H1 (cell line): Measurements from ENCODE around the gene TRMT10C. TPM values are rescaled to one million over a fixed set of nuclear protein-coding genes. Genes with fewer than 3 reads are reported as not detected.

Source experiments
- CTCF ChIA-PET: fragments of 300-600 bp; sonication (Branson Sonifier 250); formaldehyde crosslinking; loops from one replicate; lab custom pipeline; 2021; ENCODE audit not compliant: partially characterized antibody; lab: Charles Lee
- POLR2A ChIA-PET: fragments of 300-600 bp; sonication (Branson Sonifier 250); formaldehyde crosslinking; loops from one replicate; lab custom pipeline; 2021; ENCODE audit warnings: inconsistent platforms; ENCODE audit not compliant: partially characterized antibody; lab: Charles Lee
- DNase-seq, 2 experiments: peaks; one replicate each; pipeline versions ENCODE4 v3.0.0 to v3.0.0-alpha.2; 2010 to 2022; ENCODE audit warnings: low spot score in 2 of 2, low read depth in 1 of 2, mixed read lengths in 1 of 2
- FAIRE-seq: peaks from 2 replicates; lab custom pipeline; 2011; peaks lifted over from hg19 to GRCh38; lab: Jason Lieb, UNC
- H2AFZ ChIP-seq: 2 replicates; pipeline ENCODE4 v1.8.1; 2012; ENCODE audit warnings: low read length, inconsistent platforms
- H2AK5ac ChIP-seq: 2 replicates; pipeline ENCODE4 v1.6.1; 2013; ENCODE audit warnings: low read depth, low read length
- H2BK120ac ChIP-seq: replicated peaks from 2 replicates; pipeline ENCODE3; 2013; ENCODE audit warnings: low read depth, low read length, inconsistent platforms
- H2BK12ac ChIP-seq: 2 replicates; pipeline ENCODE4 v1.6.1; 2013; ENCODE audit warnings: low read depth, low read length
- H2BK15ac ChIP-seq: 2 replicates; pipeline ENCODE4 v1.6.1; 2013; ENCODE audit warnings: low read length
- H2BK20ac ChIP-seq: 2 replicates; pipeline ENCODE4 v1.6.1; 2013; ENCODE audit warnings: low read length
- H2BK5ac ChIP-seq: 2 replicates; pipeline ENCODE4 v1.6.1; 2013; ENCODE audit warnings: low read depth, low read length
- H3K14ac ChIP-seq: 2 replicates; pipeline ENCODE4 v1.6.1; 2013; ENCODE audit warnings: inconsistent platforms; ENCODE audit not compliant: insufficient read length
- H3K18ac ChIP-seq: 2 replicates; pipeline ENCODE4 v1.6.1; 2013; ENCODE audit warnings: low read length; ENCODE audit errors: extremely low read depth
- H3K23ac ChIP-seq: 2 replicates; pipeline ENCODE4 v1.6.1; 2013; ENCODE audit warnings: inconsistent platforms; ENCODE audit not compliant: insufficient read length
- H3K23me2 ChIP-seq: 2 replicates; pipeline ENCODE4 v1.6.1; 2013; ENCODE audit warnings: low read depth, low read length
- H3K27ac ChIP-seq: 2 replicates; pipeline ENCODE4 v1.6.1; 2011; ENCODE audit warnings: low read depth, low read length, inconsistent platforms
- H3K27me3 ChIP-seq, 4 experiments: replicated peaks in 1 of 4; 1 replicate in 1 of 4; 2 replicates in 3 of 4; pipeline versions ENCODE4 v1.6.1 to v1.8.1; 2011 to 2013; ENCODE audit warnings: low read length in 3 of 4, mild to moderate bottlenecking in 3 of 4, inconsistent platforms in 2 of 4, mixed read lengths in 2 of 4, moderate library complexity in 1 of 4; ENCODE audit not compliant: control insufficient read depth in 3 of 4, insufficient read depth in 3 of 4; ENCODE audit errors: extremely low read depth in 1 of 4
- H3K36me3 ChIP-seq, 4 experiments: 2 replicates each; pipeline versions ENCODE4 v1.6.1 to v1.8.1; 2011 to 2013; ENCODE audit warnings: mild to moderate bottlenecking in 4 of 4, low read length in 3 of 4, moderate library complexity in 2 of 4, control low read depth in 1 of 4, inconsistent platforms in 1 of 4; ENCODE audit not compliant: insufficient read depth in 4 of 4, control insufficient read depth in 2 of 4
- H3K4ac ChIP-seq: replicated peaks from 2 replicates; pipeline ENCODE3; 2013; ENCODE audit warnings: low read length, low read depth, mixed read lengths, inconsistent platforms; ENCODE audit not compliant: insufficient read length
- H3K4me1 ChIP-seq, 4 experiments: replicated peaks in 1 of 4; 1 replicate in 1 of 4; 2 replicates in 3 of 4; pipeline versions ENCODE4 v1.6.1 to v1.8.1; 2011 to 2013; ENCODE audit warnings: low read length in 3 of 4, inconsistent platforms in 2 of 4, mixed read lengths in 1 of 4; ENCODE audit not compliant: insufficient read depth in 4 of 4, control insufficient read depth in 3 of 4
- H3K4me2 ChIP-seq, 2 experiments: 2 replicates each; pipeline versions ENCODE4 v1.6.1 to v1.8.1; 2011 to 2013; ENCODE audit warnings: low read depth in 2 of 2, low read length in 2 of 2, control low read depth in 1 of 2, inconsistent platforms in 1 of 2, mild to moderate bottlenecking in 1 of 2; ENCODE audit not compliant: insufficient read depth in 1 of 2
- H3K4me3 ChIP-seq, 4 experiments: fragments of 200-600, 300-600 bp in 1 of 4; sonication (generic), shearing (Covaris generic), sonication (Bioruptor Twin) in 1 of 4; 2 replicates each; pipeline versions ENCODE4 v1.5.1 to v1.8.1; 2011 to 2016; ENCODE audit warnings: low read length in 4 of 4, low read depth in 3 of 4, control low read depth in 2 of 4, inconsistent platforms in 2 of 4, mild to moderate bottlenecking in 2 of 4, mixed read lengths in 1 of 4, moderate library complexity in 1 of 4; ENCODE audit not compliant: insufficient read depth in 2 of 4; ENCODE audit errors: extremely low read depth in 1 of 4
- H3K56ac ChIP-seq: replicated peaks from 2 replicates; pipeline ENCODE3; 2013; ENCODE audit warnings: low read depth, mild to moderate bottlenecking, mixed read lengths, low read length, inconsistent platforms; ENCODE audit not compliant: insufficient read length
- H3K79me1 ChIP-seq: 2 replicates; pipeline ENCODE4 v1.6.1; 2013; ENCODE audit warnings: low read depth, low read length, control low read depth
- H3K79me2 ChIP-seq, 2 experiments: 2 replicates each; pipeline versions ENCODE4 v1.6.1 to v1.8.1; 2012 to 2013; ENCODE audit warnings: low read length in 2 of 2, mild to moderate bottlenecking in 2 of 2, inconsistent platforms in 1 of 2; ENCODE audit not compliant: insufficient read depth in 2 of 2, control insufficient read depth in 1 of 2
- H3K9ac ChIP-seq, 4 experiments: replicated peaks in 1 of 4; 1 replicate in 1 of 4; 2 replicates in 3 of 4; pipeline versions ENCODE4 v1.6.1 to v1.8.1; 2011 to 2013; ENCODE audit warnings: low read depth in 3 of 4, low read length in 3 of 4, control low read depth in 2 of 4, mild to moderate bottlenecking in 2 of 4, moderate library complexity in 2 of 4, inconsistent platforms in 1 of 4; ENCODE audit errors: extremely low read depth in 1 of 4
- H3K9me3 ChIP-seq, 2 experiments: 2 replicates each; pipeline versions ENCODE4 v1.6.1 to v1.8.1; 2012 to 2013; ENCODE audit warnings: mild to moderate bottlenecking in 2 of 2, moderate library complexity in 2 of 2, control low read depth in 1 of 2, inconsistent platforms in 1 of 2, low read depth in 1 of 2, low read length in 1 of 2, mixed read lengths in 1 of 2; ENCODE audit not compliant: insufficient read depth in 2 of 2
- H4K20me1 ChIP-seq, 2 experiments: replicated peaks in 1 of 2; 2 replicates each; pipeline versions ENCODE3 to v1.8.1; 2011 to 2013; ENCODE audit warnings: inconsistent platforms in 2 of 2, low read length in 2 of 2, mild to moderate bottlenecking in 1 of 2; ENCODE audit not compliant: insufficient read depth in 2 of 2, control insufficient read depth in 1 of 2
- H4K5ac ChIP-seq: 2 replicates; pipeline ENCODE4 v1.6.1; 2013; ENCODE audit warnings: low read length, low read depth, mixed read lengths, inconsistent platforms; ENCODE audit not compliant: insufficient read length
- H4K8ac ChIP-seq: 2 replicates; pipeline ENCODE4 v1.8.0; 2013; ENCODE audit warnings: mild to moderate bottlenecking, moderate library complexity, low read length, inconsistent platforms; ENCODE audit not compliant: insufficient read depth; ENCODE audit errors: extremely low read depth
- H4K91ac ChIP-seq: replicated peaks from 2 replicates; pipeline ENCODE3; 2013; ENCODE audit warnings: low read length, mixed read lengths, inconsistent platforms; ENCODE audit not compliant: insufficient read length
- ATF2 ChIP-seq: IDR thresholded peaks from 2 replicates; pipeline ENCODE4 v1.6.1; 2012; ENCODE audit warnings: low read length, inconsistent platforms
- CREB1 ChIP-seq: IDR thresholded peaks from 2 replicates; pipeline ENCODE4 v1.6.1; 2012; ENCODE audit warnings: inconsistent platforms
- GABPA ChIP-seq: IDR thresholded peaks from 2 replicates; pipeline ENCODE4 v1.6.1; 2011; ENCODE audit warnings: mild to moderate bottlenecking, low read length, moderate library complexity, borderline replicate concordance; ENCODE audit not compliant: insufficient read depth
- POLR2A ChIP-seq, 2 experiments: IDR thresholded peaks; 1 replicate in 1 of 2; 2 replicates in 1 of 2; pipeline ENCODE4 v1.6.1; 2011; ENCODE audit warnings: low read depth in 2 of 2, low read length in 2 of 2, mild to moderate bottlenecking in 2 of 2; ENCODE audit errors: control extremely low read depth in 1 of 2
- RNF2 ChIP-seq: fragments of 200-900, 300-1000 bp; sonication (generic); IDR thresholded peaks from 2 replicates; pipeline ENCODE4 v1.7.1; 2016; ENCODE audit warnings: borderline replicate concordance, low read depth, mild to moderate bottlenecking, antibody characterized with exemption, low read length; ENCODE audit not compliant: poor library complexity, severe bottlenecking; ENCODE audit errors: missing control alignments
- SIN3A ChIP-seq, 2 experiments: IDR thresholded peaks in 1 of 2; conservative IDR thresholded peaks in 1 of 2; 2 replicates each; pipeline ENCODE4 v1.6.1; 2011 to 2012; ENCODE audit warnings: low read length in 2 of 2, improper control_type of control experiment in 1 of 2, low read depth in 1 of 2, mild to moderate bottlenecking in 1 of 2
- SRF ChIP-seq: IDR thresholded peaks from 2 replicates; pipeline ENCODE4 v1.6.1; 2011; ENCODE audit warnings: mild to moderate bottlenecking, low read depth, low read length, moderate library complexity
- WGBS, 2 experiments: shearing (Covaris generic) in 1 of 2; methylation state at CpG; one replicate each; pipeline versions ENCODE4 v1.1.6 to v1.1.7; 2013 to 2015; ENCODE audit warnings: low lambda C conversion rate in 2 of 2, mixed read lengths in 2 of 2, inconsistent platforms in 1 of 2, low coverage in 1 of 2, missing lambda C conversion rate in 1 of 2; ENCODE audit not compliant: insufficient replicate concordance in 2 of 2, insufficient coverage in 1 of 2, insufficient read length in 1 of 2; ENCODE audit errors: extremely low coverage in 1 of 2, missing lambda C conversion rate in 1 of 2; 5-methylcytosine and 5-hydroxymethylcytosine counted together
- polyA plus RNA-seq, 7 experiments: library from polyadenylated mRNA; depleted of rRNA in 3 of 7; stranded (reverse) in 5 of 7; unstranded in 2 of 7; fragments of >200 nt in 5 of 7; fragments of 200-250 nt in 2 of 7; gene quantifications; 1 replicate in 5 of 7; 2 replicates in 1 of 7; 4 replicates in 1 of 7; pipeline versions ENCODE4 v1.2.1 to v1.2.3, GENCODE V29; 2011 to 2013; ENCODE audit warnings: missing spikeins in 2 of 7, mixed read lengths in 2 of 7
- total RNA-seq: library from RNA; stranded (reverse); fragmentation: NEBNext Ultra II Directional; extraction: Animal tissue kit (Norgen Biotek cat#: 25700); gene quantifications from 2 replicates; pipeline ENCODE4 v1.2.1, GENCODE V29; 2021
- TF ChIP-seq, protein P1 (sequence below): IDR thresholded peaks from 2 replicates; pipeline ENCODE4 v1.6.1; 2011; ENCODE audit warnings: low read depth, mild to moderate bottlenecking, low read length; ENCODE audit not compliant: insufficient read depth

TRMT10C gene
- total and polyA plus RNA-seq, 2 of the 8 experiments (the other 6 are each of a cell fraction or from before 2014, with no cell fraction given), result 27.4 to 55.9 TPM

DNA sequence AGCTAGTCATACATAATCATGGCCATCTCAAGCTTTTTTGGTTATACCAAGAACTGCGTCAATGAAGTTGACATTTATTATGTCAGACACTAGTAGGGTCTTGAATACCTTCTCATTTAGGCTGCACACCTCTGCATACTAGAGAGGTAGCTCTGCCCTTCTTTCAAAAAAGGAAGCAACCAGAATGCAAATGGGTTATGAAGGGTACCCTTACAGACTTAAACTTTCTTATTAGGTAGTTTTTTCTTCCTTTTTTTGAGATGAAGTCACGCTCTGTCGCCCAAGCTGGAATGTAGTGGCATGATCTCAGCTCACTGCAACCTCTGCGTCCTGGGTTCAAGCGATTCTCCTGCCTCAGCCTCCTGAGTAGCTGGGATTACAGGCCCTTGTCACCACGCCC lies 15.6 kb downstream of the TRMT10C start:
- Histone ChIP-seq H2BK15ac (no peak overlapping the region), H3K27ac (no peak overlapping the region), H3K4me2 (no peak overlapping the region), H2BK12ac (no peak overlapping the region), H4K8ac (no peak overlapping the region), H3K14ac (no peak overlapping the region), H3K9ac (no peak overlapping the region), H3K79me2 (peaks cover 6 to 74% of the 10 kb centered on the region in 2 experiments), H4K20me1 (peaks cover 0 to 2% of the 10 kb centered on the region in 2 experiments), H3K56ac (no peak overlapping the region), H3K36me3 (peaks cover 3 to 31% (median 8%) of the 10 kb centered on the region in 4 experiments; a peak in 5 of 8 replicates), H2AFZ (no peak overlapping the region), H3K79me1 (no peaks in the 10 kb centered on the region), H3K4ac (no peak overlapping the region), H3K4me3 (no peak overlapping the region), H2BK5ac (no peak overlapping the region), H2AK5ac (no peak overlapping the region), H3K23ac (no peak overlapping the region), H4K5ac (no peak overlapping the region), H3K23me2 (peaks cover 4% of the 10 kb centered on the region), H3K4me1 (peaks cover 0 to 3% (median 0%) of the 10 kb centered on the region in 4 experiments; a peak in 2 of 7 replicates), H3K18ac (no peak overlapping the region), H4K91ac (no peak overlapping the region), H3K9me3 (no peaks in the 10 kb centered on the region), H2BK20ac (no peak overlapping the region), H3K27me3 (no peaks in the 10 kb centered on the region), H2BK120ac (no peak overlapping the region)
- WGBS, 2 experiments, result 82% methylated on average over 6 of the region's 6 CpGs; no CpG with 5 or more reads in 1 of the 2 experiments
- TF ChIP-seq RNF2, result no peak
- TF ChIP-seq POLR2A (IDR thresholded peaks at IDR 0.05; ENCODE audit: control extremely low read depth in 1 of 2, low read depth in 2 of 2, low read length in 2 of 2), result no peak
- TF ChIP-seq CREB1, result no peak
- no peak for TF ChIP-seq ATF2
- TF ChIP-seq SRF, result no peak
- no peak for TF ChIP-seq SIN3A (conservative IDR thresholded peaks at IDR 0.05 in 1 of 2, IDR thresholded peaks at IDR 0.05 in 1 of 2; ENCODE audit: low read depth in 1 of 2, low read length in 2 of 2)
- TF ChIP-seq, protein P1, sequence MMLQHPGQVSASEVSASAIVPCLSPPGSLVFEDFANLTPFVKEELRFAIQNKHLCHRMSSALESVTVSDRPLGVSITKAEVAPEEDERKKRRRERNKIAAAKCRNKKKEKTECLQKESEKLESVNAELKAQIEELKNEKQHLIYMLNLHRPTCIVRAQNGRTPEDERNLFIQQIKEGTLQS, result no peak
- no peak for TF ChIP-seq GABPA
- ChIA-PET CTCF (interaction anchor here (0.9 to 1.0 kb wide), 2 partner anchors 8 to 61 kb away, joined by 3 to 4 read pairs; no protein-coding TSS in a partner anchor), POLR2A (interaction anchor here (1.2 to 5.2 kb wide), 3 partner anchors 12 to 1176 kb away, joined by 3 to 53 read pairs (median 4); partner anchors contain the start of genes LNP1, TOMM70 and ZBTB11)
- FAIRE-seq (no peak), DNase-seq (no peak)
